A673 (cell line): ENCODE measurements around the gene GLS.

Experiments used
- CTCF ChIP-seq: fragments of 300-800, 200-600 bp; sonication (generic); conservative IDR thresholded peaks from 2 replicates; pipeline ENCODE4 v1.5.1; 2017; ENCODE audit warnings: low read depth, mild to moderate bottlenecking, antibody characterized with exemption, low read length, moderate library complexity, mixed read lengths
- EZH2 ChIP-seq: fragments of 200-600 bp; sonication (generic); IDR thresholded peaks from 2 replicates; pipeline ENCODE4 v1.6.1; 2017; ENCODE audit warnings: borderline replicate concordance, low read depth, mild to moderate bottlenecking, mixed read lengths, antibody characterized with exemption, low read length; ENCODE audit not compliant: poor library complexity, severe bottlenecking

- no peak for TF ChIP-seq CTCF
- TF ChIP-seq EZH2, result no peak
Observed at GRCh38 chr2:190932514-190932913, 51.9 kb downstream of the GLS start.
